Measurements from ENCODE around the gene SUSD4.

SUSD4 gene

DNA sequence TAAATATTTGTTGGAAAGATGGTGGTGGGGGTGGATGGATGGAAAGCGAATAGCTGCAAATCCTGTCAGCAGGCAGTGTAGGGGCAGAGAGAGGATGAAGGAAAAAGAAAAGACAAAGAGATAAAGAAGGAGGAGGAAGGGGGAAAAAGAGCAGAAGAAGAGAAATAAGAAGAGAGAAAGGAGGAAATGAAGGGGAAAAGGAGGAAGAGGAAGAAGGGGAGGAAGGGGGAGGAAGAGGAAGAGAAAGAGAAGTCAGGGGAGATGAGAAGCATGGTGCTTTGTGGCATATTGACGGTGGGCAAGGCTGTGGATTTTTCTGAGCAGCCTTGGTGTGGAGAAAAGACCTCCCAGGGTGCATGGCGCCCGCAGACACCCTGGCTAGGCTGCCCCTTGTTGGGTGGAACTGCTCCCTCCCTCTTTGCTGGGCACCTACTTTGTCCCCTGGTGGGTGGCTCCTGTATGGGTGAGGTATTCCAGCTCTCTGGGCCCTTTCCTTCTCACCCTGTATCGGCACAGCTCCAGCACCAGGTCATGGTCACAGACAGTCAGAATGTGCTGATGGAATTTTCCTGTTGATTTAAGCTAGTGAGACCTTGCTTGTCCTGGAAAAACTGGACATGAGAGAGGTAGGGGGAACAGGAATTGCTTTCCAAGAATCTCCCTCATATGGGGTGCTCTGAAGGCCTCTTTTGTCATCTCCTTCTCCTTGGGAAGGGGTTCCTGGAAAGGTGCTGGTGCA lies 175.2 kb downstream of the SUSD4 start:
- no peak for DNase-seq (ENCODE audit: low read depth)

GRCh38 chr1:223186800-223187199 lies 177.2 kb downstream of the SUSD4 start:
- no peak for DNase-seq (ENCODE audit: low read depth)

GRCh38 chr1:223183268-223183862 lies 180.6 kb downstream of the SUSD4 start:
- no peak for DNase-seq (ENCODE audit: low read depth)

DNA sequence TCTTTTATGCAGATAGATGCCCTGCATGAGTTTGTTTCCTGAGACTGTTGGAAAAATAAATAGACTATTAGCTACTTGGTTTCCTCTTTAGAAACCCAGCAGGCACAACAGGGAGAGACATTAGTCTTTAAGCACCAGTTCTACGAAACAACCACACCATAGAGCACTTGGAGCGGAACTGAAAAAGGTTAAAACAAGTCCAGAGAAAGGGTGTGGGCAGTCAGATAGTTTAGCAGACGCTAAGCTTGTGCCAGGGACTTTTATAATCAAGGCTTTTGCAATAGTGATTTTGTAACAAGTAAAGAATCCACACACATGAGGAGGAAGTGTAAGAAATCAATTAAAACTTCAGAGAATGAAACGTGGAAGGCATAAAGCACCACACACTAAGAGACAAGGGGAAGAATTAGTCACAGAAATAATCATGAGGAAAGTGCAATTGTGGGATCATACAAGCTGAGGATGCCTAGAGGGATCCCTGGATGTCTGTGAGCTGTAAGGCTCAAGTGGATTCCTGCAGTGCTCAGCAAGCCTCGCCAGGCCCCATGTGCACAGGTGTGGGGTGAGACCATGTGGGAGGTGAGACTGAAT lies 183.2 kb downstream of the SUSD4 start:
- peak; percentile 3 for DNase-seq (ENCODE audit: low read depth)

DNA sequence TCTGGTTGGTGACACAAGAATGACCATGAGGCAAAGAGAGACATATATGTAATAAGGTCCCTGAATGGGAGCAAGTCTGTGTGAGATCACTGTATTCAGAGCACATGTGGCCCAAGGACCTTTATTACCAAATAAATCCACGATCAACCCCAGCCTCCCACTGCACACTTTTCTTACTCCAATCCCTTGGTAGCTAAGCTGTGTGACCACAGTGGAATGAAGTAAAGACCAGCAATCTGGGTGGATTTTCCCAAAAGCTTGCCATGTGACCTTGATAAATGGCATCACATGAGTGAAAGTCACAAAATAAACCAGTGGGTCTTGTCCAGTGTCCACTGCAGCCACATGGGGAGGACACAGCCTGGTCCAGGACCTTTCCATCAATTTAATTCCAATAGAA lies 184.2 kb downstream of the SUSD4 start:
- DNase-seq (ENCODE audit: low read depth): no peak

GRCh38 chr1:223179280-223179679 lies 184.7 kb downstream of the SUSD4 start:
- no peak for DNase-seq (ENCODE audit: low read depth)

DNA sequence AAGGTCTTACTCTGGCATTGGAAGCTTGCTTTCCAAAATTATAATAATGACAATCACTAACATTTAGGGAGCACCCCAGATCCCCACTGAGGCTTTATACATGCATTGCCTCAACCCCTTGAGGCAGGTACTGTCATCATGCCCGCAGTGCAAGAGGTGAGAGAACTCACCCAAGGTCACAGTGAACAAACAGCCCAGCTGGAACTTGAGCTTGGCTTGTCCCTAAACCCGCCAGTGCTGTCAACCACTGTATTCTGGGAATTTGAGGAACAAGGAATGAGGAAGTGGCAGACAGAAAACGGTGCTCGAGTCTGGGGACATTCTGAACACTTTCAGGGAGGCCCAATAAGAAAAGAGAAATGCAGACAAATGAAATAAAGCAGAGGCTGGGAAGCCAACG lies 186.3 kb downstream of the SUSD4 start:
- no peak for DNase-seq (ENCODE audit: low read depth)

- no peak for DNase-seq (ENCODE audit: low read depth)
These were observed 187.5 kb downstream of the SUSD4 start for GRCh38 chr1:223176437-223176836.

- no peak for DNase-seq (ENCODE audit: low read depth)
These were observed 188.3 kb downstream of the SUSD4 start for GRCh38 chr1:223175633-223176032.

DNA sequence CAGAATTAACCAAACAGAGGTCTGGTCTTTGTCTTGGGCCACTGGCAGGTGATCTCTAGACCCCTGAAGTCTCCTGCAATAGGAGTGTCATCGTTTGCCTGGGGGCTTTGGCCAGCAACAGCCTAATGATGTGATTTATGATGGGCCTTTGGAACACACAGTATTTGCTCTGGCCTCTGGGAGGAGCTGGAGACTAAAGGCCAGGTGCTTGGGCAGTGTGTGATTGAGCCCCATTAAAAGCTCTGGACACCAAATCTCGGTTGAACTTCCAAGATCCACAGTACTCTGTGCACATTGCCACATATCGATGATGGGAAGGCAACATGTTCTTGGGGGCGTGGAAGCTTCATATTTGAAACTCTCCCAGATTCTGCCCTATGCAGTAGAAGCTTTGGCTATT lies 188.9 kb downstream of the SUSD4 start:
- DNase-seq (ENCODE audit: low read depth): no peak
